MCF 10A (cell line): ENCODE measurements around the gene SLC5A1. TPM values are rescaled to one million over a fixed set of nuclear protein-coding genes. Genes with fewer than 3 reads are reported as not detected.
"Not testable (repeated sequence)": the region's sequence is repeated elsewhere in the genome, so short reads cannot be mapped to it uniquely, and the experiment has no call there.

Source experiments
- BruUV-seq: library from RNA; stranded (reverse); fragments of 400-500 nt; replicated peaks from 2 replicates; lab custom pipeline; 2021; lab: Mats Ljungman, UMichigan
- CTCF ChIA-PET: fragments of 300-600 bp; sonication (Branson Sonifier 250); formaldehyde crosslinking; extraction: SDS; loops from one replicate; lab custom pipeline; 2021; ENCODE audit warnings: antibody characterized with exemption, inconsistent platforms; lab: Yijun Ruan, JAX
- POLR2A ChIA-PET: fragments of 300-600, 350-650 bp; sonication (Branson Sonifier 250); formaldehyde crosslinking; extraction: SDS; loops from one replicate; lab custom pipeline; 2020; ENCODE audit warnings: antibody characterized with exemption, inconsistent platforms; lab: Yijun Ruan, JAX
- DNase-seq: peaks from one replicate; pipeline ENCODE4 v3.0.0-alpha.2; 2018; ENCODE audit not compliant: unreplicated experiment
- H3K27ac Mint-ChIP-seq: one replicate; pipeline ENCODE4 v1.8.0; 2022; ENCODE audit warnings: mild to moderate bottlenecking, low read depth, mixed read lengths; ENCODE audit not compliant: unreplicated experiment
- H3K27me3 Mint-ChIP-seq: one replicate; pipeline ENCODE4 v1.8.0; 2022; ENCODE audit warnings: mixed read lengths; ENCODE audit not compliant: insufficient read depth, unreplicated experiment
- H3K36me3 Mint-ChIP-seq: one replicate; pipeline ENCODE4 v1.8.0; 2022; ENCODE audit warnings: mild to moderate bottlenecking, moderate library complexity, mixed read lengths; ENCODE audit not compliant: insufficient read depth, unreplicated experiment
- H3K4me1 Mint-ChIP-seq: one replicate; pipeline ENCODE4 v1.8.0; 2022; ENCODE audit warnings: mixed read lengths; ENCODE audit not compliant: insufficient read depth, unreplicated experiment
- H3K4me3 Mint-ChIP-seq: one replicate; pipeline ENCODE4 v1.8.0; 2022; ENCODE audit warnings: mild to moderate bottlenecking, moderate library complexity, mixed read lengths; ENCODE audit not compliant: unreplicated experiment
- H3K9me3 Mint-ChIP-seq: one replicate; pipeline ENCODE4 v1.8.0; 2022; ENCODE audit warnings: mixed read lengths; ENCODE audit not compliant: unreplicated experiment
- intact Hi-C: fragments of 100-400 bp; cut with micrococcal nuclease; formaldehyde crosslinking; loops from 2 replicates; pipeline ENCODE4 v1.14.1; 2022
- total RNA-seq: library from RNA; stranded (reverse); gene quantifications from 2 replicates; pipeline ENCODE4 v1.2.3, GENCODE V29; 2022
- TF ChIP-seq, protein P1 (sequence below): fragments of 200-600 bp; IDR thresholded peaks from one replicate; pipeline ENCODE4 v1.8.0; 2022; ENCODE audit warnings: antibody characterized with exemption, mild to moderate bottlenecking; ENCODE audit not compliant: unreplicated experiment

The SLC5A1 gene
- total RNA-seq, 1 experiment from 2014 or later = not detected

DNA sequence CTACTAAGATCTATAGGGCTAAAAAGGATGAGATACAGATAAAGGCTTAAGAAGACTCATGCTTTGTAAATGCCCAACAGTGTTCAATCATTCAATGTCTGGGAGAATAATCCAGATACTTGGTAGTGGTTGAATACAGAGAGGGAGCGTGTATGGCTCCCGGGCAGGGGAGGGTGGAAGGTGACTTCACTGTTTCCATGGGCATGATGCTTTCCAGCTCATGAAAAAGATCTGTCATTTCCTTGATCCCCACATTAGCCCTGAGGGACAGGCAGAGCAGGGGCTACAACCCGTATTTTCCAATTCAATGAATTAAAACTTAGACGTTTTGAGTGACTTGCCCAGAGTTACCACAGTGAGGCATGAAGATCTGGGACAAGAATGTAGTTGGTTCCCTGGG is 111.7 kb downstream of the SLC5A1 start:
- BruUV-seq, H3K9me3 Mint-ChIP-seq, CTCF ChIA-PET, POLR2A ChIA-PET, H3K27ac Mint-ChIP-seq, DNase-seq, intact Hi-C loops, H3K36me3 Mint-ChIP-seq, H3K4me1 Mint-ChIP-seq, H3K4me3 Mint-ChIP-seq: not testable (repeated sequence)
- peaks cover 59% of the 10 kb centered on the region for H3K27me3 Mint-ChIP-seq

DNA sequence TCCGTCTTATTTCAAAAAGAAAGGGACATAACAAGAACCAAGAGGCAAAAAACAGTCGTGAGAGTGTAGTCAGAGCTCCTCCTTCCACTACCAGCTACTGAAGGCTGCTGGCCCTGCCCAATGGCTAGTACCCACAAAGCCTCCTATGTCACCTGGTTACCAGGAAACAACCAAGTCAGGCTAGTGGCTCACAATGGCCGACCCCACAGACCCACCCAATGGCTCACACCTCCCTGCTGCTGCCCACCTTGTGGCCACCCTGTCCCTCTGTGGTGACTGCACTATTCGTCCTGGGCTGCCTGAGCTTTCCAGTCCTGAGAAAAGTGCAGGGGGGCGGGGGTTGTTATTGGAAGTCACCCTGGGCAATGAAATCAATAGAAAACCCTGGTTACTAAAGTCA is 114.6 kb downstream of the SLC5A1 start:
- H3K27me3 Mint-ChIP-seq = peaks cover 49% of the 10 kb centered on the region
- POLR2A ChIA-PET, H3K36me3 Mint-ChIP-seq, CTCF ChIA-PET, DNase-seq, H3K4me1 Mint-ChIP-seq, intact Hi-C loops, H3K4me3 Mint-ChIP-seq, H3K9me3 Mint-ChIP-seq, H3K27ac Mint-ChIP-seq, BruUV-seq: not testable (repeated sequence)

DNA sequence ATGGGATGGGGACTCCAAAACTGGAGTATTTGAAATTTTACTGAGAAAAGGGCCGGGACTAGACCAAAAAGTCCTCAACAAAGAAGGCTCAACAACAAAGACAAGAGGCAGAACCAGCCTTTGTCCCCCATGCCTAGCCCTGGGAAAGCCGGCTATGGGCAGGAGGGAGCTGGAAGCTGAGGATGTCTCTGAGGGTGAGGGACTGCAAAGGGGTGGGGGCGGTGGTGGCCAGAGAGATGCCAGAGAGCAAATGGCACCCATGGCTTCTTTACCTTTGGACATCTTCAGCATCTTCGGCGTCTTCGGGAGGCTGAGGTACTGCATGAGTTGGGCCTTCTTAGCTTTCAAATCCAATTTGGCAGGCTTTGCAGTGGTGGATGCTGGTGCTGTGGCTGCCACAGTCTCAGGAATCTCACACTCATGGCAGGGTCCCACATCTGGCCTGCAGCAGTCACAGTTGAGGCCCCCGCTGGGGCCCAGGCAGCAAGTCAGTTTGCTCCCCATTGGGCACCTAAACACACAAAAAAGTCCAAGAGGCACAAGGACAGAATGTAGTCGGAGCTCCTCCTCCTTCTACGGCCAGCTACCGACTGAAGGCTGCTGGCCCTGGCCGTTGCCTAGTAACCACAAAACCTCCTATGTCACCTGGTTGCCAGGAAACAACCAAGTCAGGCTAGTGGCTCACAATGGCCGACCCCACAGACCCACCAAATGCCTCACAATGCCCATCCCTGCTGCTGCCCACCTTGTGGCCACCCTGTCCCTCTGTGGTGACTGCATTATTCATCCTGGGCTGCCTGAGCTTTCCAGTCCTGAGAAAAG is 115.9 kb downstream of the SLC5A1 start, which contains the start of gene C22orf42:
Gene C22orf42 (minus strand): TSS at position 592 of the 822 bp plus-strand sequence. CDS start 88 bp downstream, at position 504.
- intact Hi-C loops = no loop called here
- no peaks in the 10 kb centered on the region for H3K9me3 Mint-ChIP-seq
- ChIA-PET CTCF (interaction anchor here (0.7 to 0.9 kb wide), 2 partner anchors 56 to 220 kb away, joined by 3 to 4 read pairs; no protein-coding TSS in a partner anchor), POLR2A (no interaction called here)
- BruUV-seq = no TSS peak
- H3K36me3 Mint-ChIP-seq = no peaks in the 10 kb centered on the region
- no peak within 1 kb of the TSS for H3K4me3 Mint-ChIP-seq
- no peaks in the 10 kb centered on the region for H3K4me1 Mint-ChIP-seq
- H3K27ac Mint-ChIP-seq = no peak within 1 kb of the TSS
- peaks cover 53% of the 10 kb centered on the region for H3K27me3 Mint-ChIP-seq
- no peak for DNase-seq
- TF ChIP-seq, protein P1, sequence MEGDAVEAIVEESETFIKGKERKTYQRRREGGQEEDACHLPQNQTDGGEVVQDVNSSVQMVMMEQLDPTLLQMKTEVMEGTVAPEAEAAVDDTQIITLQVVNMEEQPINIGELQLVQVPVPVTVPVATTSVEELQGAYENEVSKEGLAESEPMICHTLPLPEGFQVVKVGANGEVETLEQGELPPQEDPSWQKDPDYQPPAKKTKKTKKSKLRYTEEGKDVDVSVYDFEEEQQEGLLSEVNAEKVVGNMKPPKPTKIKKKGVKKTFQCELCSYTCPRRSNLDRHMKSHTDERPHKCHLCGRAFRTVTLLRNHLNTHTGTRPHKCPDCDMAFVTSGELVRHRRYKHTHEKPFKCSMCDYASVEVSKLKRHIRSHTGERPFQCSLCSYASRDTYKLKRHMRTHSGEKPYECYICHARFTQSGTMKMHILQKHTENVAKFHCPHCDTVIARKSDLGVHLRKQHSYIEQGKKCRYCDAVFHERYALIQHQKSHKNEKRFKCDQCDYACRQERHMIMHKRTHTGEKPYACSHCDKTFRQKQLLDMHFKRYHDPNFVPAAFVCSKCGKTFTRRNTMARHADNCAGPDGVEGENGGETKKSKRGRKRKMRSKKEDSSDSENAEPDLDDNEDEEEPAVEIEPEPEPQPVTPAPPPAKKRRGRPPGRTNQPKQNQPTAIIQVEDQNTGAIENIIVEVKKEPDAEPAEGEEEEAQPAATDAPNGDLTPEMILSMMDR = no peak

DNA sequence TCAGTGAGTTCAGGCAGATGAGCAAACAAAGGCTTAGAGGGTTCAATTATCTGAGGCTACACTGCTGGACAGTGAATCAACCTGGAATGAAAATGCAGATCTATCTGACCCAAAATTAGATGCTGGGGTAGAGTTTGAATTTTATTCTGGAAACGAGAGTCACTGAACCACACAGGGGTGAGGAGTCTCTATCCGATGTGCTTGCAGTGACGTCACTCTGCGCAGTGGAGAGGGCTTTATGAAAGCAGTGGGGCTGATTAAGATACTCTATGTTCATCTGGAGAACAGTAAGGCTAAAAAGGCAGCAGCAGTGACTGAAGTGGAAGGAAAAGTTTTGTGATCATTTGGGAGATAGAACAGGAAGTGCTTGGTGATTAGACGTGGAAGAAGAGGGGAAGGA is 117.3 kb downstream of the SLC5A1 start:
- H3K4me1 Mint-ChIP-seq, H3K27ac Mint-ChIP-seq, intact Hi-C loops, H3K4me3 Mint-ChIP-seq, DNase-seq, H3K9me3 Mint-ChIP-seq, CTCF ChIA-PET, BruUV-seq, H3K36me3 Mint-ChIP-seq, POLR2A ChIA-PET: not testable (repeated sequence)
- peaks cover 50% of the 10 kb centered on the region for H3K27me3 Mint-ChIP-seq

Other genes starting within 250 kb of the SLC5A1 start
- gene YWHAH, start 98.7 kb upstream of the SLC5A1 start, total RNA-seq = 64.2 and 79.9 TPM in 2 replicates
- not detected in 2 replicates for gene C22orf42, start 116.0 kb downstream of the SLC5A1 start, total RNA-seq
- gene RFPL2, start 161.8 kb downstream of the SLC5A1 start, total RNA-seq = not detected in 2 replicates
- not detected in 2 replicates for gene SLC5A4, start 212.1 kb downstream of the SLC5A1 start, total RNA-seq